HG03439 (cell line): ENCODE data around the gene RUFY3.
A peak's percentile ranks its signal among the peaks of the same experiment; 100 is the strongest.
"Not testable (repeated sequence)": the region's sequence is repeated elsewhere in the genome, so short reads cannot be mapped to it uniquely, and the experiment has no call there.

Source experiments
- ATAC-seq: cut with Tn5 transposase; IDR thresholded peaks from one replicate; pipeline ENCODE4 v1.9.1; 2021; ENCODE audit warnings: mild to moderate bottlenecking, moderate library complexity; ENCODE audit not compliant: unreplicated experiment

RUFY3 gene, protein sequence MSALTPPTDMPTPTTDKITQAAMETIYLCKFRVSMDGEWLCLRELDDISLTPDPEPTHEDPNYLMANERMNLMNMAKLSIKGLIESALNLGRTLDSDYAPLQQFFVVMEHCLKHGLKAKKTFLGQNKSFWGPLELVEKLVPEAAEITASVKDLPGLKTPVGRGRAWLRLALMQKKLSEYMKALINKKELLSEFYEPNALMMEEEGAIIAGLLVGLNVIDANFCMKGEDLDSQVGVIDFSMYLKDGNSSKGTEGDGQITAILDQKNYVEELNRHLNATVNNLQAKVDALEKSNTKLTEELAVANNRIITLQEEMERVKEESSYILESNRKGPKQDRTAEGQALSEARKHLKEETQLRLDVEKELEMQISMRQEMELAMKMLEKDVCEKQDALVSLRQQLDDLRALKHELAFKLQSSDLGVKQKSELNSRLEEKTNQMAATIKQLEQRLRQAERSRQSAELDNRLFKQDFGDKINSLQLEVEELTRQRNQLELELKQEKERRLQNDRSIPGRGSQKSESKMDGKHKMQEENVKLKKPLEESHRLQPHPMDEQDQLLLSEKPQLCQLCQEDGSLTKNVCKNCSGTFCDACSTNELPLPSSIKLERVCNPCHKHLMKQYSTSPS

DNA sequence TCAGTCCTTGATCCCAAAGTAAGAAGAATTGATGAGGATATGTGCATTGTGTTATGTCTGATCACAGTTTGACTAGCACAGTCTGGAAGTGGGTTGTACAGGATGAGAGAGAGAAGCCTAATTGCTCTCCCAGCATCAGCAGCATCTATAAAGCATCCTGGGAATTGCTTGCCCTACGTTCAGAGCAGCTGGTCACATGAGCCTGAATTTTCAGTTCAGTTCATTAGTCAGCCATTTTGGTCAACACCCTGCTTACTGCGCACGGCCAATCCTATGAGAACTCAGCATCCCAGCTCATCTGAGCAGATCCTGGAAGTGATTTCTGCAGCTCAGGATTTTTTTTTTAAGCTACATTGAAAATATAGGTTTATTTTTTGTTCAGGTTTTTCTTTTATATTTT lies at the start of gene RUFY3:
RUFY3 (plus strand) TSS at position 218 of the 400 bp plus-strand sequence. CDS start 610 bp downstream, outside the sequence.
- no peak for ATAC-seq

DNA sequence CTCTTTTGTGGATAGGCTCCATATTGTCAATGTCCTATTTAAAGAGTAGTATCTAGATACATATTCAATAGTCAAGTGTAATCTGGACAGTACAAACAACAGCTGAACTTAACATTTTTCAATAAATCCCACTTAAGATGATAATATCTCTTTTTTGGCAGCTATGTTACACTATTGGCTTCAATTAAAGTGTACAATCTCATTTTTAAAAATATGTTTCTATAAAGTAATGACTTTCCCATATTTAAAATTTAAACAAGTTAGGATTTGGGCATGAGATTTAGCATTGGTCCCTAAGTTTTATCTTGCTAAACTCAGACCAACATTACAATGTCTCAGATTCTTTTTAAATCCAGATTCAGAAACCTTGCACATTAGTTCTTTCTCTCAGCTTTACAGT lies 47.6 kb upstream of the RUFY3 start:
- no peak for ATAC-seq

DNA sequence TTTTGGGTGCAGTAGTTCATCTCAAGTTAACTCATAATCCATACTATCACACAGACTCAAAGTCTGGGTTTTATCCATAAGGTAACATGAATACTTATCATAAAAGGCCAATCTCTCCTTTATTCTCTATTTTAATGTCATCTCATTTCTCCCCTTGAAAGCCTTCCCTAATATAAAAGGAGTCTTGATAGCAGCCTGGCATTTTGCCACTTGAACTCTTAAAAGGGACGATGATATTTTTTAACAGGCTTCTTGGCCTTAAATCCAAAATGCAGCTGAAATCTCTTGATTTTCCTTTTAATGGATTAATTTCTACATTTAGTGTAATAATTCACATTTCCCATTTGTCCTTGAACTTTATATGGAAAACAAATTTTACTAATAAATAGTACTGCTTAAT lies 47.0 kb upstream of the RUFY3 start:
- ATAC-seq, result no peak

DNA sequence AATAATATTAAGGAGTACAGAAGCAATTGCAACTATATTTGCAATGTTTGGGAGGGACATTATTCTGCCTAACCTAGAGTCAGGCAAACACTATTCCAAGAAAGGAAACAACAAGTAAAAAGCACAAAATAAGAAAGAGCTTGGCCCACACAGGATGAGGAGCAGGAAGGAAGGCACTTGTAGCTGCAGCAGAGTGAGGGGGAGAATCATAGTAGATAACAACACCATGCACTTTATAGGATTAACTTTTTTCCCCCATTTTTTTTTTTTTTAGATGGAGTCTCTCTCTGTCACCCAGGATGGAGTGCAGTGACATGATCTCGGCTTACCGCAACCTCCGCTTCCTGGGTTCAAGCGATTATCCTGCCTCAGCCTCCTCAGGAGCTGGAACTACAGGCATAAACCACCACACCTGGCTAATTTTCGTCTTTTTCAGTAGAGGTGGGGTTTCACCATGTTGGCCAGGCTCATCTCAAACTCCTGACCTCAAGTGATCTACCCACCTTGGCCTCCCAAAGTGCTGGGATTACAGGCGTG lies 45.1 kb upstream of the RUFY3 start:
- no peak for ATAC-seq

DNA sequence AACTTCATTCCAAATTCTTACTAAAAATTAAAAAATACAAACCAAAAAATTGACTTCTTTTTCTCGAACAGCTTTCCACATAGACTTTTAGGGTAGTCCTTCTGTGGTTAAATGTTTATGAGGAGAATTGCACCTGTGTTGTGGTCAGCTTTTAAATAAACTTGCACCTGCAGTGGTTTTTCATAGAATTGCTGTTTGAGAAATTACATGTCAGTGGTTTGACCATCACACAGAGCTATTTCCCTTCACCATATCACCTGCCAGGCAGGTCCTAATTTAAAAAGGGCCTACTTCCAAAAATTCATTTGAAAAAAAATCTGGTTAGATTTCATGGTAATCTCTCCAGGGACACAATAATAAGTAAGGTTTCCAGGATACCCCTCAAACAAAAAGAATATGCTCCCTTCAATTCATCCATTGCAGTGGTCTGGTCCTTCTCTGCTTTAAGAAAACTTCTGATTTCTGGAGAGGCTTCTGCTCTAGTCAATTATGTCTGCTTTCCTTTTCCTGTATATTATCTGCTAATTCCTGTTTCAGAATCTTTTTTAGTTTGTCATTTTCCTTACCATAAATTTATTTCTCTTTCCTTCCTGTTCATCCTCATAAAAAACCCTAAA lies 43.3 kb upstream of the RUFY3 start:
- peak; percentile 85 for ATAC-seq

DNA sequence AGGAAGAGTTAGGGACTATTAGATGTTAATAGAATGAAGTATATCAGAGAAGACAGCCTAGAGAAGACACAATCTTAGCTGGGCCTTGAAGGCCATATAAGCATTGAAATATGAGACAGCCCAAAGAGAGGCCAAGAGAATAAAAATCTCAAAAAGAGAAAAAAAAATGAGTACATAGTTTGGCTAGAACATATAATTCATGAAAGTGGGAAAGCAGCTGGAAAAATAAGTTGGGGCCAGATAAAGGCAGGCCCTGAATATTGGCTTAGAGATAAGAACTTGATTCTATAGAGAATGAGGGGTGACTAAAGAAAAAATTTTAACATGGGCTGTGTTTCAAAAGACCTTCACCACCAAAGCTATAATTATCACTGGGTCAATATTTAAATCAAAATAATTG lies 40.8 kb upstream of the RUFY3 start:
- ATAC-seq, result no peak

DNA sequence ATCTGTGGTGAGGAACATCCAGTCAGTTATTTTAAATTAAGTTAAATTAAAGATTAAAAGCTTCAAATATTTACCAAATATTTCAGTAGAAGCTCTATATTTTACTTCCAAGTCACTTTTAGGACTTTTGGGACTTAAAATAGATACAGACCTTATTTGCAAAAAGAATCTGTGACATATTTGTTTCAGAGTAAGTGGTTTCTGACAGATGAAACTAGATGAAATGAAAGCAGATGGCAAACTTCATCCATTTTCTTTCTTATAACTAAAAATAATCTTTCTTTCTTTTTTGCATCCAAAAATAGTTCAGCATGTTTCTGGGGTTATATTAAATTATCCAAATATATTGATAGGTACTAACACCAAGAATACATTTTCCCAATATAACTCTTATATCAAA lies 40.1 kb upstream of the RUFY3 start:
- no peak for ATAC-seq

DNA sequence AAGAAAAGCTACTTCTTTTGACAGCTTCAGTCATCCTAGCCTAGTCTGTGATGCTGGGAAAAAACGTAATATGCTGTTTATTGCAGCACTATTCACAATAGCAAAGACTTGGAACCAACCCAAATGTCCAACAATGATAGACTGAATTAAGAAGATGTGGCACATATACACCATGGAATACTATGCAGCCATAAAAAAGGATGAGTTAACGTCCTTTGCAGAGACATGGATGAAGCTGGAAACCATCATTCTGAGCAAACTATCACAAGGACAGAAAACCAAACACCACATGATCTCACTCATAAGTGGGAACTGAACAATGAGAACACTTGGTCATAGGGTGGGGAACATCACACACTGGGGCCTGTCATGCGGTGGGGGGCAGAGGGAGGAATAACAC lies 39.6 kb upstream of the RUFY3 start:
- ATAC-seq, result not testable (repeated sequence)

DNA sequence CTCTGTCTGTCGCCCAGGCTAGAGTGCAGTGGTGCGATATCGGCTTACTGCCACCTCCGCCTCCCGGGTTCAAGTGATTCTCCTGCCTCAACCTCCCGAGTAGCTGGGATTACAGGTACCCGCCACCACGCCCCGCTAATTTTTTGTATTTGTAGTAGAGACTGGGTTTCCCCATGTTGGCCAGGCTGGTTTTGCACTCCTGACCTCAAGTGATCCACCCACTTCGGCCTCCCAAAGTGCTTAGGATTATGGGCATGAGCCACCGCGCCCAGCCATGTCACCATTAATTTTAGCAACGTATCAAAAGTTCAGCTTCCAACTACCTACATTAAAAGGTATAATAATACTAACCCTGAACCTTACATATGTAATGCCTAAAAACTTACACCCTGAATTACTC lies 34.4 kb upstream of the RUFY3 start:
- ATAC-seq, result no peak

DNA sequence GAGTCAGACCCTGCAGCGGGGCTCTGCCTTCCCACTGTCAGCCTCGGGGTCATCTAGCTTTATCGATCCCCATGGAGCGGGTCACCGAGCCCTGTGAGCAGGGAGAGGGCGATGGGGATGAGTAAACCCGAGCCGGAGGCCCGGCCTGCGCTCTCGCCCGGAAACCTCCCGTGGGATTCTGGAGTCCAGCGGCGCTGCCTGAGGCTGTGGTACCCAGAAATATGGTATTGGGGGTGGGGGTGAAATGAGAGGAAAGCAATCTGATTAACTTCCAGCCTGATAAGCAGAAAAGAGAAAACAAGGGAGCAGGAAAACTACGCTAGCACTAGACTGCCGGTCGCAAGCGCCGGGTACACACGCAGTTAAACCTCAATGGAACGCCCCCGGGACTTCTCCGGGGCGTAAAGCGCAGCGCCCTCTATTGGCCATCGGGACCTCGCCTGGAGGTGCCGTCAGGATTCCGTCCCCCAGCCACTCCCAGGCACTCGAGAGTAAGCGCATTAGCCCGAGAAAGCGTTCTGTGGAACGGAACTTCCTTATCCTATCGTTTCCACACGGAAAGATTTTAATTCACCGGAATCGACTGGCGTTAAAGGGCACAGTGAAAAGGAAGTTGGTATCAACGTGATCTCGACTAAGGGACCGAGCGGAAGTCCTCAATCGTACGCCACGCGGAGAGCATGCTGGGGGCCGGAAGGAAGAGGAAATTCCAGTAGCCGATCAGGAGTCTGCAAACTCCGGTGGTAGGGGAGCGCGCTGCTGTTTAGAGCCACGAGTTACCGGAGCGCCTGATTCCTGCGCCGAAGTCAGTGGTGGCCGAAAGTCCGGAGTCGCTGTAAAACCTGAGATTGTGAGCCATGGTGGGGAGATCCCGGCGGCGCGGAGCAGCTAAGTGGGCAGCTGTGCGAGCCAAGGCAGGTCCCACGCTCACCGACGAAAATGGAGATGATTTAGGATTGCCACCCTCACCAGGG lies 33.7 kb upstream of the RUFY3 start, which contains the start of gene UTP3:
UTP3 (plus strand) TSS at position 712 of the 974 bp plus-strand sequence; CDS start at position 858, 146 bp downstream.
- ATAC-seq, result peak; percentile 96

DNA sequence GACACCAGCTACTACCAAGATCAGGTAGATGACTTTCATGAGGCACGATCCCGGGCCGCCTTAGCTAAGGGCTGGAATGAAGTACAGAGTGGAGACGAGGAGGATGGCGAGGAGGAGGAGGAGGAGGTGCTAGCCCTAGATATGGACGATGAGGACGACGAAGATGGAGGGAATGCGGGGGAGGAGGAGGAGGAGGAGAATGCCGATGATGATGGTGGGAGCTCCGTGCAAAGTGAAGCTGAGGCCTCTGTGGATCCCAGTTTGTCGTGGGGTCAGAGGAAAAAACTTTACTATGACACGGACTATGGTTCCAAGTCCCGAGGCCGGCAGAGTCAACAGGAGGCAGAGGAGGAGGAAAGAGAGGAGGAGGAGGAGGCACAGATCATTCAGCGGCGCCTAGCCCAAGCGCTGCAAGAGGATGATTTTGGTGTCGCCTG lies 33.0 kb upstream of the RUFY3 start:
- peak; percentile 1 for ATAC-seq

DNA sequence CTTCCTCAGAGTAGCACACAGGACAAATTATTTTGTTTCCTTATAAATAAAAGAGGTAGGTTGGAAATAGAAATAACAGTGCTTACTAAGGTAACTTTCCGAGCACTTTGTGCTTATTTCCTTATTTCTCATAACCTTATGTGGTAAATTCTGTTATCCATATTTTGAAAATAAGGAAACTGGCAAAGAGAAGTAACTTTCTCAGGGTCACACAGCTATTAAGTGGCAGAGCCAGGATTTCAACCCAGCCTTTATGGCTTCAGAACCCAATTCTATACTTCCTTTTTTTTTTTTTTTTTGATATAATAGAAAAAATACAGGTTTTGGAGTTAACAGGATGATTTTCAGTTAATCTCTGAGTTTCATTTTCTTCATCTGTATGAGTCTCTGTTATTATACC lies 30.1 kb upstream of the RUFY3 start:
- no peak for ATAC-seq

DNA sequence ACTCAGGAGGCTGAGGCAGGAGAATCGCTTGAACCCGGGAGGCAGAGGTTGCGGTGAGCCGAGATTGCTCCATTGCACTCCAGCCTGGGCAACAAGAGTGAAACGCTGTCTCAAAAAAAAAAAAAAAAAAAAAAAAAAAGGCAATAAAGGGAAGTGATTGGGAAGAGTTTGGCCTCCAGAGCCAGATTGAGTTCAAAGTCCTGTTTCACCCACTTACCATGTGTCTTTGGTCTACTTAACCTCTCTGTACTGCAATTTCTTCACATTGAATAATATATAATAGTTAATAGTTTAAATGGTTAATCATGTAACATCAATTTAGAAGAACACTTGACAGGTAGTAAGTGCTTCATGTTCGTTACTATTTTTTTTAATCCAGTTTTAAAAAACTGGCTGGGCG lies 27.1 kb upstream of the RUFY3 start:
- ATAC-seq, result not testable (repeated sequence)

DNA sequence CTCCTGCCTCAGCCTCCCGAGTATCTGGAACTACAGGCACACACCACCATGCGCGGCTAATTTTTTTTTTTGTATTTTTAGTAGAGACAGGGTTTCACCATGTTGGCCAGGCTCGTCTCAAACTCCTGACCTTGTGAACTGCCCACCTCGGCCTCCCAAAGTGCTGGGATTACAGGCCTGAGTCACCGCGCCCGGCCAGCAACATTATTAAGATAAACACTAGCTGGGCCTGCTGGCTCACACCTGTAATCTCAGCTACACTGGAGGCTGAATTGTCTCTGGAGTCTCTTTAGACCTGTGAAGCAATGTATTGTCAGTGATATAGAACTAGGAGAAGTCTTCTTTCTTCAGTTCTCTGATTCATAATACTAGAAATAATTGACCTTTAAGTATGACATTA lies 23.3 kb upstream of the RUFY3 start:
- ATAC-seq, result not testable (repeated sequence)

DNA sequence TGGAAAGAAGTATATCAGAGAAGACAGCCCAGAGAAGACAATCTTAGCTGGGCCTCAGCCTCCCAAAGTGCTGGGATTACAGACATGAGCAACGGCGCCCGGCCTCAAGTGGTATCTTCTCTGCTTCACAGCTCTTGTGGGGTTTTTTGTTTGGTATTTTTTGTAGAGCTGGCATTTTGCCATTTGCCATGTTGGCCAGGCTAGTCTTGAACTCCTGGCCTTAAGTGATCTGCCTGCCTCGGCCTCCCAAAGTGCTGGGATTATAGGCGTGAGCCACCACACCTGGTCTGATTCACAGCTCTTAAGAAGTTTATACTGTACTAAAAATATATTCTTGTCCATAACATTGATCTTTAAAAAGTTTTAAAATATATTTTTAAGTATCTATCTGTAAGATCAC lies 21.1 kb upstream of the RUFY3 start:
- no peak for ATAC-seq

DNA sequence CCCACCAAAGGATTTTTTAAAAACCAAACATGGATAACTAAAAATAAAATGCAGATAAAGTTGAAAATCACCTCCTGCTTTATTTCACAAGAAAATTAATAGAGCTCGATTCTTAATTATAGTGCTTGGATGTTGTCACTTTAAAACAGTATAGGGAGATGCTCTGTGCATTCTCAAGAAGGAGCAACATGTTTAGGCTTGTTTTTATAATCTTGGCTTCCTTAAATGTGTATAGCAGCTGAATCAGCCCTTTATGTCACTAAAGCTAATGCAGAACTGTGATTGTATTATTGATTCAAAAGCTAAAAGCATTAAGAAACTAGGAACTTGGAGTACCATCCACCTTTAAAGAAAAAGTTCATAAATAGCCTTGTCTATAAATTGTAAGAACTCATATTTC lies 20.5 kb upstream of the RUFY3 start:
- no peak for ATAC-seq

DNA sequence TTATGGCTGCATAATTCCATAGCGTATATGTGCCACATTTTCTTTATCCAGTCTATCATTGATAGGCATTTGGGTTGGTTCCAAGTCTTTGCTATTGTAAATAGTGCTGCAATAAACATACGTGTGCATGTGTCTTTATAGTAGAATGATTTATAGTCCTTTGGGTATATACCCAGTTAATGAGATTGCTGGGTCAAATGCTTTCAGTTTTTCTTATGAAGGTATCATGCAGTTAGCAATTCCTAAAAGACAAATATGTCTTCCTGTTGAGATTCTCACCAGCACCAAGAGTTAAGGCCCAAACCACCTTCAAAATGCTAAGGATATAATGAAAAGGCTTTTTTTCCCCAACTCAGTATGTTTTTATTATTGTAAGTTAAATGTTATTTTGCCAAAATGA lies 19.2 kb upstream of the RUFY3 start:
- ATAC-seq, result not testable (repeated sequence)

DNA sequence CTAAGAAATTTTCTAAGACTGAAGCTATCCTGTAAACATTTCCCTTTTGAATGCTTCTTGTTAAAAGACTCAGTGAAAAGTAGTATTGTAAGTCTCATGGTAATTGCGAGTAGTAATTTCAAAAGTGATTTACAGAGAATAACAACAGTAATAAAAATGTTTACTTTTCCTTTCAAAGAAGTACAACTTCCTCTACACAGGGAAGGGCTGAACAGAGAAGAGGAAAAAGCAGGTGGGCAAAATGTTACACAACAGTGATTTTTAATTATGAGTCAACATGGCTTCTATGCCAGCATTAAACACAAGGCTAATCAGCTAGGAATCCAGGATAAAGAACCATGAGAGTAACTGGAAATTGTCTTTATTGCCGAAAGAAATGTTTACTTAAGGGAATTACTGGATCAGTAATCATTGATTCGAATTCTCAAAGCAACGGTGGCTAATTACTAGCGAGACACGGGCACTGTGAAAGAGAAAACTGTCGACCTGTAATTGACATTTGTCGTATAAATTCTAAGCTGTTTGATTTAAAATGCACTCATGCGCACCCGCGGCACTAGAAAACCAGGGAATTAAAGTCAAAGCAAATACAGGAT lies 18.0 kb upstream of the RUFY3 start:
- no peak for ATAC-seq

DNA sequence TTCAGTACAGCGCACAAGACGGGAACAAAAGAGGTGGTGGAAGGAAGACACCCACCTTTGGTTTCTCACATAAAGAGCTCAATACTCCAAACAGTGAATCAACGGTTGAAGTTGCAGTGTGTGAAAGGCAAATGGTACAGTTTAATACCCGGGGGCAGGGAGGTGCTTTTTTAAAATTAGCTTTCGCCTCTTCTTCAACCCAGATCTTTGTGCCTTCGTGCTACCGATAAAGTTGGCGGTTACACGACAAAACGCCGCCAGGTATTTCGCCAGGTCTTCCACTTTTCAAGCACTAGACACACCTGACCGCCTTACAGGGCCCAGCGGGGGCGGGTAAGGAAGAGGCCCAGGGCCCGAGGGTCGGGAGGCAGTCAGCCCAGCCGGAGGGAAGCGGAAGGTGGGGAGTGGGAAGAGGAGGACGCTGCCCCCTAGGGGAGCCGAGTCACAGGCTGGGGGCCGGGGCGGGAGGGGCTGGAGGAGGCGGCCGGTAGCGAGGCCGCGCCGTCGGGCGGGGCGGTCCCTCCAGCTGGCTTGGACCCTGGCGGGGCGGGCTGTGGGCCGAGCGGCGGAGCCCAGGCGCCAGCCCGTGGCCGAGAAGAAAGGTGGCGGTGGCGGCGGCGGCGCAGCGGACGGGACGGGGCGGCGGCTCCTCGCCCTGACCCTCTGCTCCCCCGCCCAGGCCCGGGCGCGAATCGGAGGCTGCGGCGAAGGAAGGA lies 17.4 kb upstream of the RUFY3 start:
- ATAC-seq, result peak; percentile 65

DNA sequence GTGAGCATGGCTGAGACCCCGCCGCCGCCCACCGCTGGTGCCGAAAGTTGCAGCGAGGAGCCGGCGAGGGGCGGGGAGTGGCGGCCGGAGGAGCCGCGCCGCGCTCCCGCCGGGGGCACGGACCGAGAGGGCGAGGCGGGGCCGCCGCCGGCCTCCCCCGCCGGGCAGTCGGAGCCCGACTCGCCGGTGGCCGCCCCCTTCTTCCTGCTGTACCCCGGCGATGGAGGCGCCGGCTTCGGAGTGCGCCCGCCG lies 16.9 kb upstream of the RUFY3 start:
- ATAC-seq, result peak; percentile 41
